Left lung (tissue), 10 donors: ENCODE data around the gene PMAIP1. TPM values are rescaled to one million over a fixed set of nuclear protein-coding genes. Genes with fewer than 3 reads are reported as not detected.

Experiments used
- ATAC-seq: fragments of 200-7000 bp; cut with Tn5 transposase; one replicate; pipeline ENCODE4 v1.9.1; 2020; ENCODE audit warnings: moderate library complexity
- DNase-seq, 4 donors: peaks; one replicate each; pipeline ENCODE4 v3.0.0-alpha.2; 2013 to 2020
- H3K27ac ChIP-seq, 2 donors: fragments of 200-600 bp; sonication (generic) in 1 of 2; one replicate each; pipeline versions ENCODE4 v1.5.0 to v1.8.0; 2020 to 2021
- H3K27me3 ChIP-seq, 2 donors: fragments of 200-600 bp; sonication (generic) in 1 of 2; one replicate each; pipeline versions ENCODE4 v1.5.0 to v1.8.0; 2020 to 2021
- H3K36me3 ChIP-seq, 2 donors: fragments of 200-600 bp; sonication (generic) in 1 of 2; one replicate each; pipeline versions ENCODE4 v1.5.0 to v1.8.0; 2020 to 2021
- H3K4me1 ChIP-seq, 2 donors: fragments of 200-600 bp; one replicate each; pipeline ENCODE4 v1.8.0; 2021
- H3K4me3 ChIP-seq, 2 donors: fragments of 200-600 bp; sonication (generic) in 1 of 2; one replicate each; pipeline versions ENCODE4 v1.5.0 to v1.8.0; 2020 to 2021; ENCODE audit warnings: mild to moderate bottlenecking in 1 of 2
- H3K9me3 ChIP-seq, 2 donors: fragments of 200-600 bp; sonication (generic) in 1 of 2; one replicate each; pipeline versions ENCODE4 v1.5.0 to v1.8.0; 2020 to 2021
- intact Hi-C, 2 donors: fragments of 100-400 bp; cut with DNase I; formaldehyde crosslinking; loops; one replicate each; pipeline versions ENCODE4 v1.11.2 to v1.14.2; 2022
- polyA plus RNA-seq, 6 donors: library from polyadenylated mRNA; unstranded; fragments of 120-200 nt; gene quantifications; one replicate each; pipeline ENCODE4 v1.2.1, GENCODE V29; 2013; ENCODE audit not compliant: insufficient read length in 6 of 6
- total RNA-seq, 2 donors: library from RNA; stranded (reverse); fragmentation: NEBNext Ultra II Directional; extraction: Animal tissue kit (Norgen Biotek cat#: 25700); gene quantifications; one replicate each; pipeline ENCODE4 v1.2.1, GENCODE V29; 2021
- TF ChIP-seq, protein P1 (sequence below), 2 donors: fragments of 200-600 bp; sonication (generic) in 1 of 2; IDR thresholded peaks; one replicate each; pipeline versions ENCODE4 v1.5.0 to v1.8.0; 2021; ENCODE audit warnings: antibody characterized with exemption in 2 of 2
- donor health status: DM: no; HTN: yes; CAD: no.
- donor health status: DM: no; HTN: no; CAD: no.

The PMAIP1 gene
- total and polyA plus RNA-seq, 8 donors = 1.2 to 5.9 (median 2.5) TPM

- Histone ChIP-seq H3K27ac (no peak overlapping the region), H3K27me3 (no peaks in the 10 kb centered on the region), H3K36me3 (no peaks in the 10 kb centered on the region), H3K4me1 (peaks cover 0 to 11% of the 10 kb centered on the region in 2 donors), H3K9me3 (no peaks in the 10 kb centered on the region), H3K4me3 (no peak overlapping the region)
- TF ChIP-seq, protein P1, sequence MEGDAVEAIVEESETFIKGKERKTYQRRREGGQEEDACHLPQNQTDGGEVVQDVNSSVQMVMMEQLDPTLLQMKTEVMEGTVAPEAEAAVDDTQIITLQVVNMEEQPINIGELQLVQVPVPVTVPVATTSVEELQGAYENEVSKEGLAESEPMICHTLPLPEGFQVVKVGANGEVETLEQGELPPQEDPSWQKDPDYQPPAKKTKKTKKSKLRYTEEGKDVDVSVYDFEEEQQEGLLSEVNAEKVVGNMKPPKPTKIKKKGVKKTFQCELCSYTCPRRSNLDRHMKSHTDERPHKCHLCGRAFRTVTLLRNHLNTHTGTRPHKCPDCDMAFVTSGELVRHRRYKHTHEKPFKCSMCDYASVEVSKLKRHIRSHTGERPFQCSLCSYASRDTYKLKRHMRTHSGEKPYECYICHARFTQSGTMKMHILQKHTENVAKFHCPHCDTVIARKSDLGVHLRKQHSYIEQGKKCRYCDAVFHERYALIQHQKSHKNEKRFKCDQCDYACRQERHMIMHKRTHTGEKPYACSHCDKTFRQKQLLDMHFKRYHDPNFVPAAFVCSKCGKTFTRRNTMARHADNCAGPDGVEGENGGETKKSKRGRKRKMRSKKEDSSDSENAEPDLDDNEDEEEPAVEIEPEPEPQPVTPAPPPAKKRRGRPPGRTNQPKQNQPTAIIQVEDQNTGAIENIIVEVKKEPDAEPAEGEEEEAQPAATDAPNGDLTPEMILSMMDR (IDR thresholded peaks at IDR 0.05) = no peak
- ATAC-seq = no peak
- intact Hi-C loops = no loop called here
- DNase-seq = no peak
These were observed 23.5 kb upstream of the PMAIP1 start for GRCh38 chr18:59876310-59876626.

DNA sequence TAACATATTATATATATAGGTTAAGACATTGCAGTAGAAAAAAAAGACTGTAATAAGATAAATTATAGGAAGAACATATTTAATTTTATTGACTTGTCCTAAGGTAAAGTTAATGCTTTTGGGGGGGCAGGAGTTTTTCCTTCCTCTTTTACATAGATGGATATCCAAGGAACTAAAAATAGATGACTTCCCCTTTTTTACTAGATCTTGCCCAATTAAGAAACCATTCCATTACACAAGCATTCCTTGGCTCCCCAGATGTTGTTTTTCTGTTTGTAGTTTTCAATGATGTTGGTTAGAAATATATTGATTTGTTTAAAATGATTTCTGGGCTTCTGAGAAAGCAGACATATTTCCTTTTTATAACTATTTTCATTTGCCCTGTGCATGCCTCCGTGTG is 22.4 kb upstream of the PMAIP1 start:
- ATAC-seq = no peak
- Histone ChIP-seq H3K36me3 (no peaks in the 10 kb centered on the region), H3K4me1 (peaks cover 3 to 22% of the 10 kb centered on the region in 2 donors), H3K27me3 (no peaks in the 10 kb centered on the region), H3K9me3 (no peaks in the 10 kb centered on the region), H3K27ac (no peak overlapping the region), H3K4me3 (no peak overlapping the region)
- intact Hi-C loops = no loop called here
- DNase-seq = no peak
- TF ChIP-seq, protein P1 (IDR thresholded peaks at IDR 0.05) = no peak

- no peaks in the 10 kb centered on the region for H3K27me3 ChIP-seq
- DNase-seq = no peak
- no peak overlapping the region for H3K4me3 ChIP-seq
- no peak for ATAC-seq
- no peak overlapping the region for H3K27ac ChIP-seq
- intact Hi-C loops = no loop called here
- H3K4me1 ChIP-seq = peaks cover 3 to 26% of the 10 kb centered on the region in 2 donors
- H3K9me3 ChIP-seq = no peaks in the 10 kb centered on the region
- H3K36me3 ChIP-seq = no peaks in the 10 kb centered on the region
- TF ChIP-seq, protein P1 (IDR thresholded peaks at IDR 0.05) = no peak
These were observed 21.2 kb upstream of the PMAIP1 start for GRCh38 chr18:59878644-59879043.

DNA sequence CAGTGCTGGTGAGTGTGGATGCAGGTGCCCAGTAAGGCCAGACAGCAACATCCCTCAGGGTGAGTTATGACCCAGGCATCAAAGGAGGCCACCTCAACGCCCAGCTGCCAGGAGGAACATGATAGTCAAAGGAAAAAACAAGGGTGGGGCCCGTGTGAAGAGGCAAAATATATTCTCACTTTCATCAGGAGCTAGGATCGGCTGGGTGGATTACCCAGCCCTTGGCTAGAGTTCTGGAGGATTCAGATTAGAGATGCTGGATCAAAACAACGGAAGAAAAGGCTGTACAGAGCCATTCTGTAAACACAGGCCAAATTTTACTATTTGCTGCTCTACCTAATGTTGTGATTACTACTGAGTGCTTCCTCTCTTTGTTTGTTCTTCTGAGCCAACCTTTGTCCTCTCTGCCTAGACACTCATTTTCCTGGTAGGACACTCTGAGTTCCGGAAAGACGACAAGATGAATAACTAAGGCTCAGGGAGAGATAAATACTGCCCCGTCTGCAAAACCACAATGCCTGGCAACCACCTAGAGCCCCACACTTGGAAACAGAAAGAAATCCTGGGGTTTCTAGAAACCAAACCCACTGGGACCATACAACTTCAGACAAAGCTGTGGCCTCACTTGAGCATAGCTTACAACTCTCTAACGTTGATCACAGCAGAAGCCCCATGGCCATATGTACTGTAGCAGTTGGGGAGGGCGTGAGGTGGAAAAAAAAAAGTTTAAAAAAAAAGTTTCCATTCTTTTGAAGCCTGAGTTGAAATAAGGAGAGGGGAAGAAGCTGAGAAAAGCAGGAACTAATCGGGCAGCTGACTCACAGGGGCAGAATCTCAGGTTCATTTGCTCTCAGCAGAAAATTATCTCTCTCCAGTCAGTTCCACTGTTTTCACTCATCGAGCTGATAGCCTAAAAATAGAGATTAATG is 17.8 kb upstream of the PMAIP1 start:
- TF ChIP-seq, protein P1 (IDR thresholded peaks at IDR 0.05) = no peak
- DNase-seq = no peak

GRCh38 chr18:59884351-59884750 is 15.4 kb upstream of the PMAIP1 start:
- Histone ChIP-seq H3K27me3 (no peaks in the 10 kb centered on the region), H3K9me3 (no peaks in the 10 kb centered on the region), H3K4me1 (peaks cover 3 to 27% of the 10 kb centered on the region in 2 donors), H3K36me3 (no peaks in the 10 kb centered on the region), H3K4me3 (no peak overlapping the region), H3K27ac (no peak overlapping the region)
- DNase-seq (no peak), ATAC-seq (no peak)
- intact Hi-C loops = no loop called here
- TF ChIP-seq, protein P1 (IDR thresholded peaks at IDR 0.05) = no peak

More for the DNA sequence above, 17.8 kb upstream of the PMAIP1 start:
- Histone ChIP-seq H3K27me3 (no peaks in the 10 kb centered on the region), H3K4me1 (peaks cover 3 to 33% of the 10 kb centered on the region in 2 donors), H3K4me3 (no peak overlapping the region), H3K9me3 (no peaks in the 10 kb centered on the region), H3K36me3 (no peaks in the 10 kb centered on the region), H3K27ac (peak overlapping the region in 1 of 2 donors; percentile 76)
- intact Hi-C loops = no loop called here
- peak; percentile 33 for ATAC-seq
